NCI-H2227 treated with DMSO at 0.1 percent for 48 hours (cell line): Measurements from ENCODE around the gene AXIN1.
"Not testable (repeated sequence)": the region's sequence is repeated elsewhere in the genome, so short reads cannot be mapped to it uniquely, and the experiment has no call there.

Source experiments
- DNase-seq: peaks from one replicate; lab custom pipeline; 2025; lab: John Stamatoyannopoulos, UW

Gene AXIN1

GRCh38 chr16:283033-283805 is 69.3 kb downstream of the AXIN1 start, which contains the start of gene PDIA2:
Gene PDIA2, plus strand, starts transcription at chr16:283164. Its CDS starts 6 bp downstream, at chr16:283170.
- no peak for DNase-seq

GRCh38 chr16:282491-282890 is 70.0 kb downstream of the AXIN1 start:
- DNase-seq, result no peak

GRCh38 chr16:281660-282255 is 70.8 kb downstream of the AXIN1 start:
- DNase-seq, result no peak

GRCh38 chr16:280991-281659 is 71.4 kb downstream of the AXIN1 start:
- no peak for DNase-seq

GRCh38 chr16:280552-280951 is 72.0 kb downstream of the AXIN1 start, which contains the start of gene ARHGDIG:
Gene ARHGDIG, plus strand, starts transcription at chr16:280591. Its CDS starts 90 bp downstream, at chr16:280681.
- no peak for DNase-seq

- no peak for DNase-seq
These were observed 72.5 kb downstream of the AXIN1 start for GRCh38 chr16:280005-280460.

GRCh38 chr16:279531-279930 is 73.0 kb downstream of the AXIN1 start:
- DNase-seq, result no peak

- DNase-seq, result no peak
These were observed 73.6 kb downstream of the AXIN1 start for GRCh38 chr16:278863-279366.

- no peak for DNase-seq
These were observed 76.0 kb downstream of the AXIN1 start for GRCh38 chr16:276426-277077.

- DNase-seq, result no peak
These were observed 76.7 kb downstream of the AXIN1 start, which contains the start of gene RGS11 for GRCh38 chr16:275786-276232. Gene RGS11, minus strand, starts transcription at chr16:275944. Its CDS starts 33 bp downstream, at chr16:275911.

GRCh38 chr16:275041-275641 is 77.4 kb downstream of the AXIN1 start:
- DNase-seq, result no peak

GRCh38 chr16:273547-274421 is 78.7 kb downstream of the AXIN1 start:
- DNase-seq, result no peak

GRCh38 chr16:272633-273546 is 79.6 kb downstream of the AXIN1 start:
- no peak for DNase-seq

GRCh38 chr16:270381-271255 is 81.9 kb downstream of the AXIN1 start:
- no peak for DNase-seq

GRCh38 chr16:269061-269796 is 83.3 kb downstream of the AXIN1 start:
- no peak for DNase-seq

GRCh38 chr16:268141-269053 is 84.1 kb downstream of the AXIN1 start:
- DNase-seq, result no peak

- DNase-seq, result not testable (repeated sequence)
These were observed 85.0 kb downstream of the AXIN1 start for GRCh38 chr16:267562-267961.
